K562 (cell line): ENCODE measurements around the gene ADPRHL1.

ENCODE experiments used
- ATF4 ChIP-seq: fragments of 450-650 bp; formaldehyde crosslinking; IDR thresholded peaks from 2 replicates; pipeline ENCODE4 v1.4.0; 2022; ENCODE audit warnings: mild to moderate bottlenecking, moderate library complexity
- CTCF ChIP-seq, 3 experiments: IDR thresholded peaks in 2 of 3; conservative IDR thresholded peaks in 1 of 3; 2 replicates each; pipeline ENCODE4 v1.5.1; 2011 to 2012; ENCODE audit warnings: low read length in 3 of 3, mild to moderate bottlenecking in 3 of 3, control low read depth in 2 of 3, improper control_type of control experiment in 1 of 3, inconsistent platforms in 1 of 3, low read depth in 1 of 3, mixed read lengths in 1 of 3, moderate library complexity in 1 of 3; ENCODE audit not compliant: insufficient read depth in 2 of 3
- JUN ChIP-seq, 2 experiments: sonication (generic) in 1 of 2; formaldehyde crosslinking in 1 of 2; IDR thresholded peaks; 2 replicates each; pipeline versions ENCODE4 v1.6.1 to v1.8.0; 2012 to 2022; ENCODE audit warnings: borderline replicate concordance in 2 of 2, mild to moderate bottlenecking in 2 of 2, improper control_type of control experiment in 1 of 2, low read depth in 1 of 2, low read length in 1 of 2, missing genetic modification reagents in 1 of 2
- ZKSCAN8 ChIP-seq: fragments of 200-800 bp; sonication (Bioruptor generic); IDR thresholded peaks from 2 replicates; pipeline ENCODE4 v1.6.1; 2016; ENCODE audit warnings: missing genetic modification characterization, missing compliant biosample characterization
- ZNF124 ChIP-seq: sonication (generic); formaldehyde crosslinking; IDR thresholded peaks from 2 replicates; pipeline ENCODE4 v1.8.1; 2022; ENCODE audit warnings: missing genetic modification reagents

- no peak for TF ChIP-seq CTCF (IDR thresholded peaks at IDR 0.05 in 2 of 3, conservative IDR thresholded peaks at IDR 0.05 in 1 of 3; ENCODE audit: insufficient read depth in 2 of 3, low read depth in 1 of 3, low read length in 3 of 3)
- TF ChIP-seq ZKSCAN8 (CRISPR knock-in tag) = no peak
- TF ChIP-seq ATF4 (CRISPR knock-in tag) = no peak
- no peak for TF ChIP-seq ZNF124 (CRISPR knock-in tag)
- TF ChIP-seq JUN (IDR thresholded peaks at IDR 0.05; ENCODE audit: borderline replicate concordance, low read depth, low read length) = no peak
- no peak for TF ChIP-seq JUN (CRISPR knock-in tag; IDR thresholded peaks at IDR 0.05; ENCODE audit: borderline replicate concordance)
Measured at GRCh38 chr13:113429608-113429985, 23.7 kb downstream of the ADPRHL1 start.
